HG03460 (cell line): ENCODE results near the gene TSPOAP1.

ENCODE experiments used
- ATAC-seq: cut with Tn5 transposase; IDR thresholded peaks from one replicate; pipeline ENCODE4 v1.9.1; 2021; ENCODE audit not compliant: unreplicated experiment

Gene TSPOAP1

GRCh38 chr17:58330997-58331814 lies 2.6 kb upstream of the TSPOAP1 start:
- ATAC-seq = no peak

GRCh38 chr17:58330538-58330996 lies 2.0 kb upstream of the TSPOAP1 start:
- ATAC-seq = no peak

- peak; percentile 5 for ATAC-seq
These were observed 1.4 kb upstream of the TSPOAP1 start for GRCh38 chr17:58329810-58330537.

- ATAC-seq = peak; percentile 37
These were observed 627 bp upstream of the TSPOAP1 start for GRCh38 chr17:58329035-58329809.

- no peak for ATAC-seq
These were observed 1.0 kb downstream of the TSPOAP1 start for GRCh38 chr17:58327363-58328194.

GRCh38 chr17:58326609-58327362 lies 1.8 kb downstream of the TSPOAP1 start:
- ATAC-seq = no peak

GRCh38 chr17:58325976-58326468 lies 2.6 kb downstream of the TSPOAP1 start:
- ATAC-seq = no peak

- no peak for ATAC-seq
These were observed 3.3 kb downstream of the TSPOAP1 start for GRCh38 chr17:58325289-58325726.

GRCh38 chr17:58324409-58325288 lies 3.9 kb downstream of the TSPOAP1 start:
- no peak for ATAC-seq

GRCh38 chr17:58324056-58324408 lies 4.6 kb downstream of the TSPOAP1 start:
- ATAC-seq = no peak

- no peak for ATAC-seq
These were observed 5.1 kb downstream of the TSPOAP1 start for GRCh38 chr17:58323366-58324055.

GRCh38 chr17:58322581-58323185 lies 5.9 kb downstream of the TSPOAP1 start:
- ATAC-seq = no peak

- no peak for ATAC-seq
These were observed 6.7 kb downstream of the TSPOAP1 start for GRCh38 chr17:58321571-58322525.

GRCh38 chr17:58320570-58321323 lies 7.8 kb downstream of the TSPOAP1 start:
- no peak for ATAC-seq

- ATAC-seq = no peak
These were observed 8.4 kb downstream of the TSPOAP1 start for GRCh38 chr17:58320163-58320558.
